ENCODE results near the gene LCN12.
A peak's percentile ranks its signal among the peaks of the same experiment; 100 is the strongest.

Gene LCN12

GRCh38 chr9:136974817-136975535 lies 22.9 kb downstream of the LCN12 start:
- DNase-seq (ENCODE audit: low read depth in 3 of 3): no peak

GRCh38 chr9:136975644-136976043 lies 23.6 kb downstream of the LCN12 start:
- no peak for DNase-seq (ENCODE audit: low read depth in 3 of 3)

- no peak for DNase-seq (ENCODE audit: low read depth in 3 of 3)
Measured at GRCh38 chr9:136977223-136977622, 25.1 kb downstream of the LCN12 start, which contains the start of gene PTGDS. Gene PTGDS, plus strand, starts transcription at chr9:136977504. Its CDS starts 75 bp downstream, at chr9:136977579.

DNA sequence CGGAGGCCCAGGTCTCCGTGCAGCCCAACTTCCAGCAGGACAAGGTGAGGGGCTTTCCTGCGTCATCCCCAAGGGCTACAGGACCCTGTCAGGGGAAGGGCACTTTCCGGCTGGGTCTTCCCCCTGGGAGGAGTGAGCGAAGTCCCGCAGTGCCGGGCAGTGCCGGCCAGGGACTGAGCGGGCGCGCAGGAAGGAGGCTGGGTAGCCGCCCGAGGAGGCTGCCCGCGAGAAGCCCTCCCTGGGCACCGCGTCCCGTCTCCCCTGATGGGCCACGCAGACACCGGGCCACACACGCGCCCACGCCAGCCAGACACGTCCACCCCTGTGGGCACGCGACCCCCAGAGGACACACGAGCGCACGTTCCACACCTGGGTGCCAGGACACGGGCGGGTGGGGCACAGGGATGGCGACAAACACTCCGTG lies 25.6 kb downstream of the LCN12 start:
- DNase-seq (ENCODE audit: low read depth in 3 of 3): no peak

DNA sequence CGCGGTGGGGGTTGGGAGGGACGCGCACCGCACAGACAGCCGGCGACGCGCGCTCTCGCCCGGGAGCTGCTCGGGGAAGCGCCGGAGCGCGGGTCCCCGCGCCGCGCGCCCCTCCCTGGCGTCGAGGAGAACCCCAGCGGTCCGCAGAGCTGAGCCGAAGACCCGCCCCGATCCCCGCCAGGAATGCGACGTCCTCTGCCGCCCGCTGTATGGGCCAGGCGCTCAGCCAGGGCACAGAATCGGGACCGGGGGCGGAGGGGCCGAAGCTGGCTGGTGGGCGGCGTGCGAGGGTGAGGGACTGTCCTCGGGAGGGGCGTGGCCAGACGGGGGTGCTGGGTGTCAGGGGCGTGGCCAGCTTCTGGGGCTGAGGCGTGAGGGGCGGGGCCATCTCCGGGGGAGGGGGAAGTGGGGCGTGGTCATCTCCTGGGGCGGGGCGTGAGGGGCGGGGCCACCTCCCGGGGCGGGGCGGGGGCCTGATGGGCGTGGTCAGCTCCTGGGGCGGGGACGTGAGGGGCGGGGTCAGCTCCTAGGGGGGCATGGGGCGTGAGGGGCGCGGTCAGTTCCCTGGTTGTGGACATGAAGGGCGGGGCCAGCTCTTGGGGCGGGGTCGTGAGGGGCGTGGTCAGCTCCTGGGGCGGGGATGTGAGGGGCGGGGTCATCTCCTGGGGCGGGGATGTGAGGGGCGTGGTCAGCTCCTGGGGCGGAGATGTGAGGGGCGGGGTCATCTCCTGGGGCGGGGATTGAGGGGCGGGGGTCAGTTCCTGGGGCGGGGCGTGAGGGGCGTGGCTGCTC lies 26.2 kb downstream of the LCN12 start:
- DNase-seq (ENCODE audit: low read depth in 3 of 3): peak; percentile 40 to 60 (median 47)

DNA sequence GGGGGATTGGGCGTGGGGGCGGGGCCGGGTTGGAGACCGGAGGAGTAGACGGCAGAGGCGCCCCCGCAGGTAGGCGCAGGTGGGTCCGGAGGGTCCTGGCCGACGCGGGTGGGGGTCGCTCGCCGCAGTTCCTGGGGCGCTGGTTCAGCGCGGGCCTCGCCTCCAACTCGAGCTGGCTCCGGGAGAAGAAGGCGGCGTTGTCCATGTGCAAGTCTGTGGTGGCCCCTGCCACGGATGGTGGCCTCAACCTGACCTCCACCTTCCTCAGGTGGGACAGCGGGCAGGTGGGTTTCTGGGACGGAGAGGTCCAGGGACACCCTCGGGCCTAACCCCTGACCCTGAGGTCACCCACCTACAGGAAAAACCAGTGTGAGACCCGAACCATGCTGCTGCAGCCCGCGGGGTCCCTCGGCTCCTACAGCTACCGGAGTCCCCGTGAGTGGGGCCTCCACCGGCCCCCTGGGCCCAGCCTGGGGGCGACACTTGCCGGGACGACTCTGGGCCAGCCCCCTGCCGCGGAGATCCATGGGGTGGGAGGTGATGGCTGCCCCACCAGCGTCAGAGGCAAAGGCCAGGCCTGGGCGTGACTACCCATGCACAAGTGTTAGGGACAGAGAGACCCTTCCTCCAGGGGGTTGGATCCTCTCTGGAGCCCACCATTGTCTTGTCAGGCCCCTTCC lies 26.9 kb downstream of the LCN12 start:
- no peak for DNase-seq (ENCODE audit: low read depth in 3 of 3)

DNA sequence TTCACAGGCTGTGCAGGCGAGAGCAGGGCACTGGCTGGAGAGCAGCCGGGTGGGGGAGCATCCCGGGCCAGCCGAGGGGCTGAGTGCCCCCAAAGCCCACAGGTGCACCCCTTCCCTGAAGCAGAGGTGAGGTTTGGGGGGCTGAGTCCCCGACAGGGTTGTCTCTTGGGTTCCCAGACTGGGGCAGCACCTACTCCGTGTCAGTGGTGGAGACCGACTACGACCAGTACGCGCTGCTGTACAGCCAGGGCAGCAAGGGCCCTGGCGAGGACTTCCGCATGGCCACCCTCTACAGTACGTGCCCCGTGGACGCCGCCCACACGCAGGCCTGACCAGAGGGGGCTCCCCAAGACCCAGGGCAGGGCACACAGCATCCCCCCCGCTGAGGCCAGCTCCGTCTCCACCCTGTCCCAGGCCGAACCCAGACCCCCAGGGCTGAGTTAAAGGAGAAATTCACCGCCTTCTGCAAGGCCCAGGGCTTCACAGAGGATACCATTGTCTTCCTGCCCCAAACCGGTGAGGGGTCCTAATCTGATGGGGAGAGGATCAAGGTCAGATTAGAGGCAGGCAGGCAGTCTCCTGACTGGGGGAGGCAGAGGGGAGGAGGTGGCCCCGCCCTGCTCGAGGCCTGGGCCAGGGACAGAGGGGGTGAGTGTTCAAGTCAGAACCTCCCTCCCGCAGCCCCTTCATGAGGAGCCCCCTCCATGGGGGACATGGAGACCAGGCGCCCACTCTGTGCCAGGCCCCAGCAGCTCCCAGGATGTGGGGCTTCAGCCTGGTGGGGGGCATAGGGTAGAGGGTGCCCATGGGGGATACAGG lies 27.9 kb downstream of the LCN12 start:
- DNase-seq (ENCODE audit: low read depth in 3 of 3): no peak

DNA sequence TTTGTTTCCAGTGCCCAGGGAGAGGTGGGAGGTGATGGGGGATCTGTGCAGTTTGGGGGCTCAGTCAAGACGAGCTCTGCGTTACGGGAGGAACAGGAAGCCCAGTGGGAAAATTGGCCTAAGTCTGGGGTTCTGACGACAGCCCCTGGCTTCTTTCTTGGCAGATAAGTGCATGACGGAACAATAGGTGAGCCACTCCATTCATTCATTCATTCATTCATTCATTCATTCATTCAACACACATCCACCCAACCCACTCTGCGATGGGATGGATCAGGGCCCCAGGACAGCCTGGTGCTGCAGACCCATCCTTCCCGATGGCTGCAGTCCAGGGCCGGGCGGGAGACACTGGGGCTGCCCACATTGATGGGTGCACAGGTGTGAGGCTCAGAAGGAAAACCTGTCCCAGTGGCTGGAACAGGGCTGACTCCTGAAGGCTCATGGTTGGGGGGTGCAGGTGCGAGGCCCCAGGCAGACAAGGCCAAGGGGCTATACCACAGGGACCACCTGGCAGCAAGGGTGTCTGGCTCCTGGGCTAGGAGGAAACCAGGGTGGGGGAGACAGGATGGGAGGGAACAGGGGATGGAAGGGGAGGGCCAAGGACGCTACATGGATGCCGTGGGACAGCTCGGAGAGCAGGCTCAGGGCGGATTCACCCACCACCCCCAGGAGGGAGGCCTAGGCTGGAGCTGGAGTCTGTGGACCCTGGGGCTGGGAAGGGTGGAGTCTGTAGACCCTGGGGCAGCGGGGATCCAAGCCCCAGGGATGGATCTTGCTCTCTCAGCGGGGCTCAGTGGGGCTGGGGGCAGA lies 28.8 kb downstream of the LCN12 start:
- DNase-seq (ENCODE audit: low read depth in 3 of 3): no peak

GRCh38 chr9:136981588-136982231 lies 29.6 kb downstream of the LCN12 start:
- no peak for DNase-seq (ENCODE audit: low read depth in 3 of 3)

- no peak for DNase-seq (ENCODE audit: low read depth in 3 of 3)
Measured at GRCh38 chr9:136982232-136983051, 30.4 kb downstream of the LCN12 start, which contains the start of gene LCNL1. Gene LCNL1, plus strand, starts transcription at chr9:136982993. Its CDS starts 594 bp downstream, at chr9:136983587.

DNA sequence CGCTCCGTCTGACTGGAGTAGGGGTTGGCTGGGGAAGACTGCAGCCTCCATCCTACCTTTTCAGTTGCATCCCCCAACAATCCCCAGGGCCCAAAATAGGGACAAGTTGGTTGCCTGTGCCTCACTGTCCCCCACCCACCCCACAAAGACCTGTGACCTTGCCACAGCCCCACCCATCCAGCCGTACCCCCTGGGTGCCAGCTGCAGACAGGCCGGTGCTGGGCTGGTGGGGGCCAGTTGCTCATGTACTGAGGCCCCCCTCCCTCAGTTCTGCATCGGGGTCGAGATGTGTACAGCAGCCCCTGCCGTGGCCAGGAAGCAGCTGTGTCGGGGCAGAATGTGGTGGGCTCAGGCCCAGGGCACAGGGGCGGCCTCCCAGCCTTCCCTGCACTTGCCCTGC lies 31.1 kb downstream of the LCN12 start:
- DNase-seq (ENCODE audit: low read depth in 3 of 3): no peak

DNA sequence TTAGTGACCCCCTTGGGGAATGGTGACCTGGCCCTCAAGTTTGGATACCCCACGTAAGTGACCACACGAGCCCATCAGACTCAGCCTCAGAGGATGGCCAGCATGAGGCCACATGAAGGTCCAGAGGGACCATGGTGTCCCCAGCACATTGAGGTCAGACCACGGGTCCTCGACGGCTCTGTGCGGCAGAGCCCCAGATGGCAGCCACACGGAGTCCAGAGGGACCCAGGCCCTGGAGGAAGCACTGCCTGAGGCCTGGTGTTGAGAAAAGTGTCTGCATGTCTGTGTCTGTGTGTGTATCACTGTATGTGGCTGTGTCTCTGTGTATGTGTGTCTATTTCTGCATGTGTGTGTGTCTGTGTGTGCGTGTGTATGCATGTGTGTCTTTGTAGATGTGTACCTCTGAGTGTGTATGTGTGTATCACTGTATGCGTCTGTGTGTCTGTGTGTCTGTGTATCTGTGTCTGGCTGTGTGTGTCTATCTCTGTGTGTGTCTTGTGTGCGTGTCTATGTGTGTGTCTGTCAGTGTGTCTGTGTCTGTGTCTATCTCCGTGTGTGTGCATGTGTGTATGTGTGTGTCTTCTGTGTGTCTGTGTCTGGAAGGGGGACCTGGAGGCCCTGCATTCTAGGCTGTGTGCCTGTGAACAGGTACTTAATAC lies 31.7 kb downstream of the LCN12 start:
- no peak for DNase-seq (ENCODE audit: low read depth in 3 of 3)

DNA sequence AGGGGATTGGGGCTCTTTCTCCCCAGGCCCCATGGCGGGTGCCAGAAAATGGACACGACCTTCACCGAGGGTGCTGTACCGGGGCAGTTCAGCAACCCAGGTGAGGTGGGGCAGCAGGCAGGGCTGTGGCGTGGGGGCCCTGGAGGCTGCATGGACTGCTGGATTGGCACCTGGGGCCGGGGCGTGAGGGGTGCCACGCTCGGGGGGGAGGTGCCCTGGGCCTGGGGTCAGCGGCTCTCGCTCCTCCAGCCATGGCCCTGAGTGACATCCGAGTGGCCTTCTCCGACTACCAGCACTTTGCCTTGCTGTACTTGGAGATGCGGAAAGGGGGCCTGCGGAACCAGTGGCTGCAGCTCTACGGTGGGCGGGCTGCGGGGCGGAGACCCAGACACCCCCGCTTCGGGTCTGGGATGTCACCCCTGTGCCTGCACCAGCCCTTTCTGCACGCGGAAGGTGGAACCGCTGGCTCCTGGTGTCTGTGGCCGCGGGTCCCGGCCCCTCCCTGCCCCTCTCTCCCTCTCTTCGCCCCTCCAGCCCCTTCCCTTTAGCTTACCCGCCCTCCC lies 32.5 kb downstream of the LCN12 start:
- no peak for DNase-seq (ENCODE audit: low read depth in 3 of 3)

DNA sequence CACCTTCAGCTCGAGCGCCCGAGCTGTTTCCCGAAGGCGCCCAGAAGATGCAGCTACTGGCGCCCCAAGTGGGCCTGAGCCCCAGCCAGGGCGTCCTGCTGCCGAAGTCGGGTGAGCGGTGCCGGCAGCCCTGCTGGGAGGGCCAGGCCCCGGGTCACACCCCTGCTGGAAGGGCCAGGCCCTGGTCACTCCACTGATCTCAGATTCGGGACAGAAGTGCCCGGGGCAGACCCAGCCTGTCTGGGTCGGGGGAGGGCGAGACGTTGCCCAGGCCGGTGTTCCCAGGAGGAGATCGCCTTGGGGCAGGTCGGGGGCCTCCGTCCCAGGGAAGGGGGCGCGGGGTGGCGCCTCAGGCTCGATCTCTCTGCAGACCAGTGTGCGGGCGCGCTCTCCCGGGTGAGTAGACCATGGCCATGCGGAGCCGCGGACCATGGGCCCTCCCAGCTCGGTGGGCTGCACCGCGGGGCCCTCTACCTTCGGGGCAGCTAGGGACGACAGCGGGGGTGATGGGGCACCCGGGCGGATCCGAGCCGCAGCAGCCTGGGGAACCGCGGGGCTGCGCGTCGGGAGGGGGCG lies 33.0 kb downstream of the LCN12 start:
- DNase-seq (ENCODE audit: low read depth in 3 of 3): no peak

DNA sequence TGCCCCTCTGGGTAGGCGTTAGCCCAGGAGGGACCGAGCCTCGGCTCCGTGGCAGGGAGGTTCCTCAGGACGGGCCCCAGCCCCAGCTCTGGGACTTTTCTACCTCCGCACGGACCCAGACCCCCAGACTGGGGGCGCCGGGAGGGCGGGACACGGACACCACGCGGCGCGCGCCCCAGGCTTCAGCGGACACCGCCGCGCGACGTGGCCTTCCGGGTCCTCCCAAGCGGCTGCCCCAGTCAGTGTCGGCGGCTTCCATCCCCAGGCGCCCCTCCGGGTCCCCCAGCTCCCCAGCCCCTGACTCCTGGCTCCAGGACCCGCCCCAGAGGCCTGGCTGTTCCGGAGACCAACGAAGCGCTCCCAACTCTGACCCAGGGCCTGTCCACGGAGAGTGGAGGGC lies 33.8 kb downstream of the LCN12 start:
- no peak for DNase-seq (ENCODE audit: low read depth in 3 of 3)

- no peak for DNase-seq (ENCODE audit: low read depth in 3 of 3)
Measured at GRCh38 chr9:136988872-136989271, 36.8 kb downstream of the LCN12 start.

GRCh38 chr9:136990242-136990911 lies 38.3 kb downstream of the LCN12 start:
- DNase-seq (ENCODE audit: low read depth in 3 of 3): no peak
